GM19351 (cell line): ENCODE measurements around the gene SEL1L3.
A peak's percentile ranks its signal among the peaks of the same experiment; 100 is the strongest.
"Not testable (repeated sequence)": the region's sequence is repeated elsewhere in the genome, so short reads cannot be mapped to it uniquely, and the experiment has no call there.

Experiments used
- ATAC-seq: cut with Tn5 transposase; IDR thresholded peaks from one replicate; pipeline ENCODE4 v1.9.1; 2021; ENCODE audit warnings: mild to moderate bottlenecking, moderate library complexity; ENCODE audit not compliant: unreplicated experiment

The SEL1L3 gene

GRCh38 chr4:25879991-25880651 is 17.3 kb upstream of the SEL1L3 start:
- peak; percentile 70 for ATAC-seq

- ATAC-seq = no peak
These were observed 16.8 kb upstream of the SEL1L3 start for GRCh38 chr4:25879587-25879986.

- no peak for ATAC-seq
These were observed 16.4 kb upstream of the SEL1L3 start for GRCh38 chr4:25879091-25879584.

GRCh38 chr4:25878676-25879075 is 15.9 kb upstream of the SEL1L3 start:
- no peak for ATAC-seq

GRCh38 chr4:25875281-25875745 is 12.5 kb upstream of the SEL1L3 start:
- peak; percentile 49 for ATAC-seq

- ATAC-seq = peak; percentile 25
These were observed 11.9 kb upstream of the SEL1L3 start for GRCh38 chr4:25874655-25875054.

- ATAC-seq = no peak
These were observed 10.9 kb upstream of the SEL1L3 start for GRCh38 chr4:25873632-25874129.

GRCh38 chr4:25872851-25873631 is 10.3 kb upstream of the SEL1L3 start:
- ATAC-seq = no peak

- peak; percentile 40 for ATAC-seq
These were observed 7.3 kb upstream of the SEL1L3 start for GRCh38 chr4:25870081-25870480.

- ATAC-seq = no peak
These were observed 5.0 kb upstream of the SEL1L3 start for GRCh38 chr4:25867781-25868294.

GRCh38 chr4:25866401-25866800 is 3.6 kb upstream of the SEL1L3 start:
- ATAC-seq = not testable (repeated sequence)

- no peak for ATAC-seq
These were observed 2.8 kb upstream of the SEL1L3 start for GRCh38 chr4:25865586-25865985.

- no peak for ATAC-seq
These were observed 1.1 kb upstream of the SEL1L3 start for GRCh38 chr4:25863831-25864418.

GRCh38 chr4:25863347-25863784 is 578 bp upstream of the SEL1L3 start:
- no peak for ATAC-seq

- ATAC-seq = no peak
These were observed 807 bp downstream of the SEL1L3 start for GRCh38 chr4:25861951-25862410.

- no peak for ATAC-seq
These were observed 1.4 kb downstream of the SEL1L3 start for GRCh38 chr4:25861280-25861950.

GRCh38 chr4:25860586-25861279 is 2.1 kb downstream of the SEL1L3 start:
- ATAC-seq = peak; percentile 46

GRCh38 chr4:25859429-25860148 is 3.2 kb downstream of the SEL1L3 start:
- peak; percentile 47 for ATAC-seq

- ATAC-seq = no peak
These were observed 4.9 kb downstream of the SEL1L3 start for GRCh38 chr4:25857851-25858400.
